Motor neuron (in vitro differentiated cells): ENCODE results near the gene CETN2. TPM values are rescaled to one million over a fixed set of nuclear protein-coding genes. Genes with fewer than 3 reads are reported as not detected.

Experiments
- total RNA-seq, 8 experiments: library from RNA; unstranded; fragments of 300-600 nt; gene quantifications; 2 replicates each; pipeline versions ENCODE4 v1.2.3 to v1.2.4, GENCODE V29; 2022

The CETN2 gene
- total RNA-seq, 8 experiments from 2014 or later: 29.2 to 175 (median 54.8) TPM

Other genes starting within 250 kb of the CETN2 start
- 1 to 10 TPM in 2 of 8 experiments, under 1 TPM in 6; 0.22 to 2.5 (median 0.37) TPM for gene GABRQ, start 192.9 kb downstream of the CETN2 start, total RNA-seq
- under 1 TPM in 3 of 8 experiments, not detected in 5; 0.11 to 1.00 (median 0.14) TPM for gene MAGEA3, start 132.0 kb downstream of the CETN2 start, total RNA-seq
- not detected for gene CSAG2, start 121.5 kb downstream of the CETN2 start, total RNA-seq
- gene MAGEA2B, start 116.1 kb downstream of the CETN2 start, total RNA-seq: 1 to 10 TPM in 3 of 8 experiments, under 1 TPM in 1, not detected in 4; 0.38 to 3.6 (median 1.6) TPM
- gene CSAG1, start 97.0 kb downstream of the CETN2 start, total RNA-seq: under 1 TPM in 1 of 8 experiments, not detected in 7; 1.00 TPM
- gene MAGEA12, start 97.0 kb downstream of the CETN2 start, total RNA-seq: under 1 TPM in 2 of 8 experiments, not detected in 6; 0.24 to 0.78 TPM
- gene MAGEA2, start 76.9 kb downstream of the CETN2 start, total RNA-seq: 1 to 10 TPM in 1 of 8 experiments, under 1 TPM in 4, not detected in 3; 0.05 to 2.4 (median 0.42) TPM
- 1 to 10 TPM in 1 of 8 experiments, not detected in 7; 4.6 TPM for gene CSAG3, start 71.5 kb downstream of the CETN2 start, total RNA-seq
- gene MAGEA6, start 61.1 kb downstream of the CETN2 start, total RNA-seq: under 1 TPM in 3 of 8 experiments, not detected in 5; 0.05 to 0.43 (median 0.19) TPM
- gene NSDHL, start 306 bp upstream of the CETN2 start, total RNA-seq: 10 to 100 TPM; 10.2 to 38.9 (median 20.6) TPM
- 1 to 10 TPM; 1.1 to 5.1 (median 2.1) TPM for gene ZNF185, start 67.3 kb upstream of the CETN2 start, total RNA-seq
- 1 to 10 TPM in 1 of 8 experiments, under 1 TPM in 5, not detected in 2; 0.05 to 1.3 (median 0.28) TPM for gene PNMA5, start 163.4 kb upstream of the CETN2 start, total RNA-seq
- gene PNMA3, start 225.7 kb upstream of the CETN2 start, total RNA-seq: 1 to 10 TPM in 6 of 8 experiments, under 1 TPM in 1, not detected in 1; 0.91 to 8.6 (median 7.1) TPM
- 10 to 100 TPM in 3 of 8 experiments, 1 to 10 TPM in 5; 2.0 to 11.0 (median 8.3) TPM for gene PNMA6A, start 241.7 kb upstream of the CETN2 start, total RNA-seq